Progenitor cell of endocrine pancreas (in vitro differentiated cells): ENCODE results near the gene ODAD3. TPM values are rescaled to one million over a fixed set of nuclear protein-coding genes. Genes with fewer than 3 reads are reported as not detected.
"Not testable (repeated sequence)": the region's sequence is repeated elsewhere in the genome, so short reads cannot be mapped to it uniquely, and the experiment has no call there.

ENCODE experiments used
- DNase-seq: peaks from one replicate; pipeline ENCODE4 v3.0.0; 2021; ENCODE audit warnings: low spot score; ENCODE audit not compliant: unreplicated experiment
- H3K27ac Mint-ChIP-seq: 2 replicates; pipeline ENCODE4 v1.8.0; 2021; ENCODE audit warnings: mild to moderate bottlenecking, moderate library complexity, mixed read lengths
- H3K27me3 Mint-ChIP-seq: 2 replicates; pipeline ENCODE4 v1.8.0; 2021; ENCODE audit warnings: mixed read lengths
- H3K36me3 Mint-ChIP-seq: 2 replicates; pipeline ENCODE4 v1.8.0; 2022; ENCODE audit warnings: mixed read lengths; ENCODE audit not compliant: insufficient read depth
- H3K4me1 Mint-ChIP-seq: 2 replicates; pipeline ENCODE4 v1.8.0; 2021; ENCODE audit warnings: low read depth, mixed read lengths
- H3K4me3 Mint-ChIP-seq: 2 replicates; pipeline ENCODE4 v1.8.0; 2021; ENCODE audit warnings: low read depth, mild to moderate bottlenecking, moderate library complexity, mixed read lengths
- H3K9me3 Mint-ChIP-seq: 2 replicates; pipeline ENCODE4 v1.8.0; 2021; ENCODE audit warnings: low read depth, mixed read lengths
- total RNA-seq: library from RNA; stranded (reverse); gene quantifications from 2 replicates; pipeline ENCODE4 v1.2.1, GENCODE V29; 2021
- TF ChIP-seq, protein P1 (sequence below): fragments of 200-600 bp; sonication (generic); IDR thresholded peaks from one replicate; pipeline ENCODE4 v1.5.0; 2021; ENCODE audit warnings: antibody characterized with exemption, mild to moderate bottlenecking; ENCODE audit not compliant: unreplicated experiment

The ODAD3 gene
- total RNA-seq, 1 donor from 2014 or later: 2.2 TPM

- peaks cover 53% of the 10 kb centered on the region for H3K27me3 Mint-ChIP-seq
- no peaks in the 10 kb centered on the region for H3K36me3 Mint-ChIP-seq
- TF ChIP-seq, protein P1, sequence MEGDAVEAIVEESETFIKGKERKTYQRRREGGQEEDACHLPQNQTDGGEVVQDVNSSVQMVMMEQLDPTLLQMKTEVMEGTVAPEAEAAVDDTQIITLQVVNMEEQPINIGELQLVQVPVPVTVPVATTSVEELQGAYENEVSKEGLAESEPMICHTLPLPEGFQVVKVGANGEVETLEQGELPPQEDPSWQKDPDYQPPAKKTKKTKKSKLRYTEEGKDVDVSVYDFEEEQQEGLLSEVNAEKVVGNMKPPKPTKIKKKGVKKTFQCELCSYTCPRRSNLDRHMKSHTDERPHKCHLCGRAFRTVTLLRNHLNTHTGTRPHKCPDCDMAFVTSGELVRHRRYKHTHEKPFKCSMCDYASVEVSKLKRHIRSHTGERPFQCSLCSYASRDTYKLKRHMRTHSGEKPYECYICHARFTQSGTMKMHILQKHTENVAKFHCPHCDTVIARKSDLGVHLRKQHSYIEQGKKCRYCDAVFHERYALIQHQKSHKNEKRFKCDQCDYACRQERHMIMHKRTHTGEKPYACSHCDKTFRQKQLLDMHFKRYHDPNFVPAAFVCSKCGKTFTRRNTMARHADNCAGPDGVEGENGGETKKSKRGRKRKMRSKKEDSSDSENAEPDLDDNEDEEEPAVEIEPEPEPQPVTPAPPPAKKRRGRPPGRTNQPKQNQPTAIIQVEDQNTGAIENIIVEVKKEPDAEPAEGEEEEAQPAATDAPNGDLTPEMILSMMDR: no peak
Measured at GRCh38 chr19:11475861-11476260, 40.9 kb upstream of the ODAD3 start.

DNA sequence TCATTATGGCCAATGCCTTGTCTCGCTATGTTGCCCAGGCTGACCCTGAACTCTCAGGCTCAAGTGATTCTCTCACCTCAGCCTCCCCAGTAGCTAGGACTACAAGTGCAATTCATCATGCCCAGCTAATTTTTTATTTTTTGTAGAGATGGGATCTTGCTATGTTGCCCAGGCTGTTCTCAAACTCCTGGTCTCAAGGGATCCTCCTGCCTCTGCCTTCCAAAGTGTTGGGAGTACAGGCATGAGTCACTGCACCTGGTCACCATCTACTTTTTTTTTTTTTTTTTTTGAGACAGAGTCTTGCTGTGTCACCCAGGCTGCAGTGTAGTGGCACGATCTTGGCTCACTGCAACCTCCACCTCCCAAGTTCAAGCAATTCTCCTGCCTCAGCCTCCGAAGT, 40.4 kb upstream of the ODAD3 start:
- H3K36me3 Mint-ChIP-seq, DNase-seq, H3K4me3 Mint-ChIP-seq, H3K4me1 Mint-ChIP-seq, H3K27ac Mint-ChIP-seq, H3K9me3 Mint-ChIP-seq: not testable (repeated sequence)
- H3K27me3 Mint-ChIP-seq: peaks cover 53% of the 10 kb centered on the region

More at GRCh38 chr19:11475861-11476260, 40.9 kb upstream of the ODAD3 start:
- Mint-ChIP-seq H3K4me1 (no peaks in the 10 kb centered on the region), H3K27ac (no peak overlapping the region), H3K9me3 (no peaks in the 10 kb centered on the region), H3K4me3 (no peak overlapping the region)
- no peak for DNase-seq

GRCh38 chr19:11473725-11474124, 38.8 kb upstream of the ODAD3 start:
- no peaks in the 10 kb centered on the region for H3K36me3 Mint-ChIP-seq
- peaks cover 47% of the 10 kb centered on the region for H3K27me3 Mint-ChIP-seq
- H3K27ac Mint-ChIP-seq: no peak overlapping the region
- H3K4me3 Mint-ChIP-seq: no peak overlapping the region
- TF ChIP-seq, protein P1: no peak
- H3K9me3 Mint-ChIP-seq: no peaks in the 10 kb centered on the region
- DNase-seq: no peak
- H3K4me1 Mint-ChIP-seq: no peaks in the 10 kb centered on the region

DNA sequence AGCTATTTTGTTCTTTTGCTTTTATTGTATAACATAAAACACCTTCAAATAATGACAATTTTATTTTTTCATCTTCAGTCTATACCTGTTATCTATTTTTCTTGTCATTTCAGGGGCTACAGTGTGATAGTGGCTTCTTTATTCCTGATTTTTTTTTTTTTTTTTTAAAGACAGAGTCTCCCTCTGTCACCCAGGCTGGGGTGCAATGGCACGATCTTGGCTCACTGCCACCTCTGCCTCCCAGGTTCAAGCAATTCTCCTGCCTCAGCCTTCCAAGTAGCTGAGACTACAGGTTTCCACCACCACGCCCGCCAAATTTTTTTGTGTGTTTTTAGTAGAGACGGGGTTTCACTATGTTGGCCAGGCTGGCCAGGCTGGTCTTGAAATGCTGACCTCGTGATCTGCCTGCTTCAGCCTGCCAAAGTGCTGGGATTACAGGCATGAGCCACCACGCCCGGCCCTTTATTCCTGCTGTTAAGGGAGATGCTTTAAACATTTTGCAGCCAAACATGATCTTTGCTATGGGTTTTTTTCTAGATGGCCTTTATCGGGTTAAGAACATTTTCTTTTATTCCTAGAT, 33.4 kb upstream of the ODAD3 start:
- peaks cover 15% of the 10 kb centered on the region for H3K27me3 Mint-ChIP-seq
- H3K36me3 Mint-ChIP-seq, H3K4me3 Mint-ChIP-seq, H3K4me1 Mint-ChIP-seq, H3K9me3 Mint-ChIP-seq, H3K27ac Mint-ChIP-seq, DNase-seq: not testable (repeated sequence)

DNA sequence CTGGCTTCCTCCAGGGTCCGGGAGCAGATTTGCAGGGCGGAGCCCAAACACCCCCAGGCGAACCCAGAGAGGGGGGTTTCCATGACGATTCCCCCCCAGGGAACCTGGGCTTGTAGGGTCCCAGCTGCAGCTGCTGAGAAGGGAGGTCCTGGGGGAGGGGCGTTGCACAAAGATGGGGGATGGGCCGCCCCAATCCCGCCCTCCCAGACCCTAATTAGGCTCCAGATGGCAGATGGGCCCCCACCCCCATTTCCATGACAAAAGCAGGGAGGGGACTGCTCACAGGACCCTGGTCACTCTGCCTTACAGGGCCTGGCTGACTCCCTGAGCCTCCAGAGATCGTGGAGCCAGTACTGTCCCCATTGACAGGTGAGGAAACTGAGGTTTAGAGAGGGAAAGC, 30.7 kb upstream of the ODAD3 start:
- DNase-seq: no peak
- no peak overlapping the region for H3K4me3 Mint-ChIP-seq

GRCh38 chr19:11464333-11465265, 29.7 kb upstream of the ODAD3 start:
- H3K4me3 Mint-ChIP-seq: no peak overlapping the region
- no peaks in the 10 kb centered on the region for H3K36me3 Mint-ChIP-seq
- H3K9me3 Mint-ChIP-seq: no peaks in the 10 kb centered on the region
- H3K27ac Mint-ChIP-seq: no peak overlapping the region
- DNase-seq: no peak
- H3K27me3 Mint-ChIP-seq: peaks cover 2% of the 10 kb centered on the region
- H3K4me1 Mint-ChIP-seq: no peaks in the 10 kb centered on the region
- TF ChIP-seq, protein P1: no peak

More for the DNA sequence above, 30.7 kb upstream of the ODAD3 start:
- H3K4me1 Mint-ChIP-seq: no peaks in the 10 kb centered on the region
- H3K27me3 Mint-ChIP-seq: peaks cover 2% of the 10 kb centered on the region
- H3K36me3 Mint-ChIP-seq: no peaks in the 10 kb centered on the region
- no peaks in the 10 kb centered on the region for H3K9me3 Mint-ChIP-seq
- H3K27ac Mint-ChIP-seq: no peak overlapping the region
- TF ChIP-seq, protein P1: no peak
